IPS-NIHi7 (cell line): ENCODE results near the gene GRIK5.
"Not testable (repeated sequence)": the region's sequence is repeated elsewhere in the genome, so short reads cannot be mapped to it uniquely, and the experiment has no call there.

Experiments
- DNase-seq: peaks from one replicate; pipeline ENCODE4 v3.0.0; 2012; ENCODE audit warnings: mixed read lengths; ENCODE audit errors: extremely low spot score

The GRIK5 gene

GRCh38 chr19:42017040-42017439, 53.0 kb downstream of the GRIK5 start:
- no peak for DNase-seq

- DNase-seq, result not testable (repeated sequence)
Observed at GRCh38 chr19:42012747-42013146, 57.3 kb downstream of the GRIK5 start.

GRCh38 chr19:42010245-42011126, 59.5 kb downstream of the GRIK5 start:
- DNase-seq, result no peak

DNA sequence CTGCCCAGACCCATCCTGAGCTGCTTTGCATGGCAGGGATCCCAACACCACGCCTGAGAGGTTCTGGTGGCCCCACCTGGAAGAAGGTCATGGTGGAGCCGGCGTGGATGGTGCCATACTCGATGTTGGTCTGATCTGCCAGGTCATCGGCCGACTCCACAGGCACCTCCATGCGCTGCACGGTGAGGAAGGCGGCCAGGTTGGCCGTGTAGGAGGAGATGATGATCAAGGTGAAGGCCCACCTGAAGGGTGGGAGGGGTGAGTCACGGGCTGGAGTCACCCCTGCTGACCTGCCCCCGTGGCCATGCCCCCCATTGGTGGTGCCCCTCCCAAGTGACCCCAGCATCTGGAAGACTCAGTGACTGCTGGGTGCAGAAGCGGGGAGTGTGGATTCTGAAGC, 63.4 kb downstream of the GRIK5 start:
- DNase-seq, result no peak

DNA sequence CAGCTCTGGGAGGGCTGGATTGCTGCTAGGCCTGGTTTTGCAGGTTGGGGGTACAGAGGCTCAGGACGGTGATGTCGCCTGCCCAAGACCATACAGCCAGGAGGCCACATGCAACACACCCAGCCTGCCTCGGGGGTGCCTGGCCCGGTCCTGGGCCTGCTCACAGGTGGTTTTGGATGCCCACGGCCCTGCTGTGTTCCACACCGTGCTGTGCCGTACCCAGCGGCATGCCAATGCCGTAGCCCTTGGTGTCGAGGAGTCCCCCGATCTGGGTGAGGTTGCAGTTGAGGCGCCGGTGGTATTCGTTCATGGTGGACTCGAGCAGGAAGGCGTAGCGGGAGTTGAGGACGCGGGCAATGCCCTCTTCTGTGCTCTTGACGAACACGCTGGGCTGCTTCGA, 64.5 kb downstream of the GRIK5 start:
- DNase-seq, result no peak

DNA sequence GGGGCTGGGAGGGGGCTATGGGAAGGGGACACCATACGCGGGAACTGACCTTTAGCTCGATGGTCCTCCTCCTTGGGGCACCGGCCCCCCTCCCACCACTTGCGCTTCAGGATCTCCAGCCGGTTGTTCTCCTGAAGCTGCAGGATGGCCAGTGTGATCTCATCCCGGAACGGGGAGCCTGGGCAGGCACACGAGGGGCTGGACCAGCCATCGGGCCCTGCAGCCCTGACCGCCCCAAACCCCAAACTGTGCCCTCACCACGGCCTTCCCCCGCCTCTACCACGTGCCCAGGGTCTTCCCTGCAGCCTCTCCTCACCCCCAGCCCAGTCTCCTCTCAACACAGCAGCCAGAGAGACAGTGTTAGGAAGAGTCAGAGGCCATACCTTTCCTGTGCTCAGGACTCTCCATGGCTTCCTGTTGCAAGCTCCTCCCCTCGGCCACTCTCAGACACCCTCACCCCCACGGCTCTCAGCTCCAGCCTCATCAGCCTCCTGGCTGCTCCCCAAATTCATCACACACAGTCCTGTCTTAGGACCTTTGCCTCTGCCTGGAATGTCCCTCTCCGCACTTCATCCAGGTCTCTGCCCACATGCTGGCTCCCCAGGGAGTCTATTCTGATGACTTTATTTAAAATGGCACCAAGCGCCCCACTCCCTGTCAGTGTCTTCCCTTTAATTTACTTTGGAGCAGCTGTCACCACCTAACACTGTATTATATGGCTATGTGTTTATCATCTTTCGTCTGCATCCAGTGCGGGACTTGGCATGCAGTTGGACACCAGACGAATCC, 66.3 kb downstream of the GRIK5 start:
- DNase-seq, result no peak

DNA sequence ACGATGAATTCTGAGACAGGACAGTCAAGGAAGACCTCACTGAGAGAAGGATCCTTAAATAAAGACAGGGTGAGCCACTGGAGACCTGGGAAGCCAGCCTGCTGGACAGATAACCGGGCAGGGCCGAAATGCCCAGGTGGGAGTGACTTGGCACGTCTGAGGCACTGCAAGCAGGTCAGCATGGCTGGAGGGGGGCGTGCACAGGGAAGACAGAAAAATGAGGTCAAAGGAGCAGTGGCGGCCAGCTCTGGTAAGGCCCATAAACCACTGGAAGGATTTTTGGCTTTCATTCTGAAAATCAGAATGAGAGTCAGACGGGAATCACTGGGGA, 70.2 kb downstream of the GRIK5 start:
- no peak for DNase-seq

- peak; percentile 67 for DNase-seq
Observed at GRCh38 chr19:41999071-41999877, 70.7 kb downstream of the GRIK5 start.

GRCh38 chr19:41998246-41999020, 71.6 kb downstream of the GRIK5 start:
- peak; percentile 86 for DNase-seq

- DNase-seq, result no peak
Observed at GRCh38 chr19:41997851-41998229, 72.2 kb downstream of the GRIK5 start.

DNA sequence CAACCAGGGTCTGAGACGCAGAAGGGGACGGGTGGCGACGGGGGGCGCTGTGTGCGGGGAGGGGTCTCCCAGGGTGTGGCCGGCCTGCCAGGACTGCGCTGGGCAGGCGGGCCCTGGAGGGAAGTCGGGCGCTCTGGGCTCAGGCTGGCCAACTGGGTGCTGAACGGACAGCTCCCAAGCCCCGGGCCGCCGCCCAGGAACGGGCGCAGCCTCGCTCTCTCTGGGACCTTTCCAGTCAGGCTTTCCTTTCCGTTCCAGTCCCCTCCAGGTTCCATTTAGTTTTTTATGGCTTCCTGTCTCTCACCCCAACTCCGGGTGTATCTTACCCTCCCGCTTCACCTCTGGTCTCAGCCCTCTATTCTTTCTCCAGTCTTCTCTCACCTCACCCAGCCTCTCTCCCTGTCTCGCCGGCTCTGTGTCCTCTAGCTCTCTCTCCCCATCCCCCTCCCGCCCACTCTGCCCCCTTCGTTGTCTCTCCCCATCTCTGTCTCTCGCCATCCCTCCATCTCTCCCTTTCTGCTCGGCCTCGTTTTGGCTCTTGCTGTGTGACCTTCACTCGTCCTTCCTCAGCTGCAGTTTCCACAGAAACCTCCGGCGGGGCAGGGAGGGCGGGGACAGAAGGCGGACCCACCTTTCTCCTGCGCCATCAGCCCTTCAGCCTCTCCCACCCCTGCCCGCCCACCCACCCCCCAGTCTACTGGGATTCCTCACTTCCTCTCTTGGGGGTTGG, 72.7 kb downstream of the GRIK5 start:
- DNase-seq, result peak; percentile 90

- peak; percentile 81 for DNase-seq
Observed at GRCh38 chr19:41995959-41996797, 73.8 kb downstream of the GRIK5 start.

GRCh38 chr19:41994994-41995958, 74.7 kb downstream of the GRIK5 start:
- DNase-seq, result no peak

- DNase-seq, result no peak
Observed at GRCh38 chr19:41994521-41994971, 75.5 kb downstream of the GRIK5 start.

GRCh38 chr19:41993612-41994483, 76.2 kb downstream of the GRIK5 start, which contains the start of gene ATP1A3:
Gene ATP1A3, minus strand, starts transcription at chr19:41994230. Its CDS starts 154 bp downstream, at chr19:41994076.
- peak; percentile 95 for DNase-seq

DNA sequence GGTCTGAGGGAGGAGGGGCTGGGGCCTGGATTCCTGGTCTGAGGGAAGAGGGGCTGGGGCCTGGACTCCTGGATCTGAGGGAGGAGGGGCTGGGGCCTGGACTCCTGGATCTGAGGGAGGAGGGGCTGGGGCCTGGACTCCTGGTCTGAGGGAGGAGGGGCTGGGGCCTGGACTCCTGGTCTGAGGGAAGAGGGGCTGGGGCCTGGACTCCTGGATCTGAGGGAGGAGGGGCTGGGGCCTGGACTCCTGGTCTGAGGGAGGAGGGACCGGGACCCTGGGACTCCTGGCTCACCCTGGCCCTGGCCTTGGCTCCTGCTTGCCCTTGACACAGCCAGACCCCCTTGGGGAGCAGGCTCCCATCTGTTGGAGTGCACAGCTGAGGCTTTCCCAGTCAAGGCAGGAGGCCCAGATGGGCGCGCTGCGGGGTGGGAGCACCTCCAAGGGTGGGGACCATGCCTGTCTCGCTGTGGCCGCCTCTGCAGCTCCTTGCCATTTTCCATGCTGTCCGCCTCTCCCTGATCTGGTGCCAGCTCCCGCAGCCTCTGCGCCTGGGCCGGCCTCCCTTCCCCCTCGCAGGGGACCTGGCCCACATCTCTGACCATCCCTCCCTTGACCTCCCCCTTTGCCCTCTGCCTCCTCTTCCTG, 78.0 kb downstream of the GRIK5 start:
- DNase-seq, result not testable (repeated sequence)

GRCh38 chr19:41991025-41991424, 79.0 kb downstream of the GRIK5 start:
- no peak for DNase-seq
